ENCODE measurements around the gene TMEM163. TPM values are rescaled to one million over a fixed set of nuclear protein-coding genes. Genes with fewer than 3 reads are reported as not detected.

The TMEM163 gene
- total and polyA plus RNA-seq, 4 donors: 0.25 to 0.62 (median 0.36) TPM; not detected in 1

DNA sequence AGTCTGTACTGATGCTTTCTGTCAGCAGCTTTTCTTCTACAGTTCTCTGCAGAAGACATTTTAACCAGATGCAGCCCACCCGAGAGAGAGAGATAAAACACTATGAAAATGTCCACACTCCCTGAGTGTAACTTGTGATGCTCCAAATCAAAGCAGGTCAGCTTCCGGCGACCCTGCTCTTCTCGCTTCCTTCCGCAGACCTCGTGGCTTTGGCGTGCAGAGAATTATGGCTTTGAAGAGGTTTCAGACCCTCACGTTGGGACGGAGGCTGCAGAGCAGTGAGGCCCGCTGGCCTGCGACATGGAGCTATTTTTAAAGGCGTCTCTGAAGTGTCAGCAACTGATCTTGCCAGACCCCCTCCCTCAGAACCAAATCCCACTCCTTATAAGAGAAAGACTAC is 41.8 kb downstream of the TMEM163 start:
- no peaks in the 10 kb centered on the region for H3K36me3 ChIP-seq (ENCODE audit: control insufficient read depth in 1 of 2, insufficient read depth in 2 of 2, low read length in 1 of 2)
- intact Hi-C loops (cut with DNase I): no loop called here
- no peak overlapping the region for H3K4me3 ChIP-seq (ENCODE audit: low read length in 2 of 2)
- peaks cover 2% of the 10 kb centered on the region for H3K9me3 ChIP-seq (ENCODE audit: control insufficient read depth, low read length)
- H3K27ac ChIP-seq (ENCODE audit: low read depth in 1 of 2, low read length in 2 of 2): no peak overlapping the region
- 33 to 42% methylated on average over 12 of the region's 12 CpGs for WGBS, 2 donors
- no peaks in the 10 kb centered on the region for H3K27me3 ChIP-seq (ENCODE audit: control insufficient read depth in 1 of 2, insufficient read depth in 2 of 2, low read length in 1 of 2)
- H3K4me1 ChIP-seq (ENCODE audit: control insufficient read depth in 1 of 2, insufficient read depth in 2 of 2, low read length in 2 of 2): no peaks in the 10 kb centered on the region
- ATAC-seq (ENCODE audit: low FRiP score) (no peak), DNase-seq (no peak)

DNA sequence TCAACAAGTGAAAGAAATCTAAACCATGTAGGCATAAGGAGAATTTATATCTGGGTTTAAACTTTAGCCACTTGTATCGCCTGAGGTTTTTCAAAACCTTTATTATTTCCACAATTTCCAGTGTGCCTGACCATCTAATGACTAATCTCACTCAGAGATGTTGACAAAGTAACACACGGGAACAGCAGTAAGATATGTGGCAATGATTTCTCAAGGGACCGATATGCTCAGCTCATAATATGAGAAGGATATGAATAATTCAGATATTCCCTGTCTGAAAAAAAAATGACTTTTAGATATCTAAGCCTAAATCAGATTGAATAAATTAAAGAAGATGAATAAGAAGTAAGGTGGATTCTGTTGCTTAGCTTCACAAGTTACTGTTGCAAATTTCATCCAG is 43.5 kb downstream of the TMEM163 start:
- intact Hi-C loops (cut with DNase I): no loop called here
- no peak for ATAC-seq (ENCODE audit: low FRiP score)
- WGBS, 2 donors: 60 to 62% methylated on average over 3 of the region's 3 CpGs

DNA sequence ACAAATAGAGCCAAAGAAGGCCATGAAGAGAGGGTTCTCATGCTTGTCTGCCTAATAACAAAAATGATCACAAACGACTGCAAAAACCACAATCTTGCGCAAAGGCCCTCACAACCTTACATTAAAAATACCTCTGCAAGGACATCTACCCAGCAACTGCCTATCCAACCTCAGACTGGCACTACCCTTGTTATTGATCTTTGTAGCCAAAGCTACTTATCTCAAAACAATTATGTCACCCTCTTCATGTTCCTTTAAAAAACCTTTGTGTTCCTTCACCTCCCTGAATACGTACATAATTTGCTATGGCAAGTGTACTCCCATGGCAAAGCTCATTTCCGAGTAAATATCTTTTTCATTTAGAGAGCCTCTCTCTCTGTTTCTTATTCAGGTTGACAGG is 44.1 kb downstream of the TMEM163 start:
- no peak overlapping the region for H3K4me3 ChIP-seq (ENCODE audit: low read length in 2 of 2)
- no peak overlapping the region for H3K27ac ChIP-seq (ENCODE audit: low read depth in 1 of 2, low read length in 2 of 2)
- intact Hi-C loops (cut with DNase I): no loop called here
- DNase-seq (no peak), ATAC-seq (ENCODE audit: low FRiP score) (no peak)
- 79 to 80% methylated on average over 4 of the region's 4 CpGs for WGBS, 2 donors
- H3K36me3 ChIP-seq (ENCODE audit: control insufficient read depth in 1 of 2, insufficient read depth in 2 of 2, low read length in 1 of 2): no peaks in the 10 kb centered on the region
- no peaks in the 10 kb centered on the region for H3K4me1 ChIP-seq (ENCODE audit: control insufficient read depth in 1 of 2, insufficient read depth in 2 of 2, low read length in 2 of 2)
- peaks cover 2% of the 10 kb centered on the region for H3K9me3 ChIP-seq (ENCODE audit: control insufficient read depth, low read length)
- H3K27me3 ChIP-seq (ENCODE audit: control insufficient read depth in 1 of 2, insufficient read depth in 2 of 2, low read length in 1 of 2): no peaks in the 10 kb centered on the region

More for the DNA sequence above, 43.5 kb downstream of the TMEM163 start:
- peaks cover 2% of the 10 kb centered on the region for H3K9me3 ChIP-seq (ENCODE audit: control insufficient read depth, low read length)
- H3K4me3 ChIP-seq (ENCODE audit: low read length in 2 of 2): no peak overlapping the region
- H3K27me3 ChIP-seq (ENCODE audit: control insufficient read depth in 1 of 2, insufficient read depth in 2 of 2, low read length in 1 of 2): no peaks in the 10 kb centered on the region
- H3K36me3 ChIP-seq (ENCODE audit: control insufficient read depth in 1 of 2, insufficient read depth in 2 of 2, low read length in 1 of 2): no peaks in the 10 kb centered on the region
- H3K4me1 ChIP-seq (ENCODE audit: control insufficient read depth in 1 of 2, insufficient read depth in 2 of 2, low read length in 2 of 2): no peaks in the 10 kb centered on the region
- no peak overlapping the region for H3K27ac ChIP-seq (ENCODE audit: low read depth in 1 of 2, low read length in 2 of 2)
- no peak for DNase-seq

DNA sequence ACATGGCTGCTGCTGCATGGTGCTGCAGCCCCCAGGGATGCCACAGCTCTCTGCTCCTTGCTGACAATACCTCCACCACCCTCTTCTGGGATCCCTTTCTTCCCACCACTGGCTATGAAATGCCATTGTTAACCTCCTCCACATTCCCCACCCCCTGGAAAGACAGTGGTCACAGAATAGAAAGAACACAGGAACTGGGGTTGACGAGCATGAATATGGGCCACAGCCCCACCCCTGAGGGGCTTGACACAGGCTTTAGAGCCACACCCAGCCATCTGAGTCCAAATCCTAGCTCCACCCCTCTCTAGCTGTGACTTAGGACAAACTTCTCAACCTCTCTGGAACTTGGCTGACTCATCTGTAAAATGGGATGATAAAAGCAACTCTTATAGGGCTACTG is 47.3 kb downstream of the TMEM163 start:
- ATAC-seq (ENCODE audit: low FRiP score) (no peak), DNase-seq (no peak)
- WGBS, 2 donors: 1 to 21% methylated on average over 1 of the region's 1 CpG
- Histone ChIP-seq H3K4me3 (ENCODE audit: low read length in 2 of 2) (no peak overlapping the region), H3K27ac (ENCODE audit: low read depth in 1 of 2, low read length in 2 of 2) (no peak overlapping the region), H3K4me1 (ENCODE audit: control insufficient read depth in 1 of 2, insufficient read depth in 2 of 2, low read length in 2 of 2) (no peaks in the 10 kb centered on the region), H3K9me3 (ENCODE audit: control insufficient read depth, low read length) (peaks cover 2% of the 10 kb centered on the region), H3K27me3 (ENCODE audit: control insufficient read depth in 1 of 2, insufficient read depth in 2 of 2, low read length in 1 of 2) (no peaks in the 10 kb centered on the region), H3K36me3 (ENCODE audit: control insufficient read depth in 1 of 2, insufficient read depth in 2 of 2, low read length in 1 of 2) (no peaks in the 10 kb centered on the region)
- intact Hi-C loops (cut with DNase I): no loop called here

DNA sequence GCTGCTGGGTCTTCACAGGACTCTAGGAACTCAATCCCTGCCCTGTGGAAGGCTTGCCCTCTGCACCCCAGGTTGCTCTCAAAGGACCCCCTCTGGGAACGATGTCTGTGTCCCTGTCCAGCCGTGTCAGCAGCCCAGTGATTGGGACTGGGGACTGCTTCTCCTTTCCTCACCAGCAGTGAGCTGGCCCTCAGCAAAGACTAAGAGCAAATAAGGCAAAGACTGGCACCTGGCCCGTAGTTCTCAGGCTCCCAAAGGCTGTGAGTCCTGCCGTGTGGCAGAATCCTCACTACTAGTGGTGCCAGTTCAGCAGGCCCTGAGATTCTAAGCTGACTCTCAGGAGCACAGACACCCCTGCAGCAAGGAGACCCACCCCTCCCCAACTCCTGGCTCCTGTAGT is 47.8 kb downstream of the TMEM163 start:
- H3K27me3 ChIP-seq (ENCODE audit: control insufficient read depth in 1 of 2, insufficient read depth in 2 of 2, low read length in 1 of 2): no peaks in the 10 kb centered on the region
- no peak for DNase-seq
- no peak overlapping the region for H3K27ac ChIP-seq (ENCODE audit: low read depth in 1 of 2, low read length in 2 of 2)
- intact Hi-C loops (cut with DNase I): no loop called here
- H3K36me3 ChIP-seq (ENCODE audit: control insufficient read depth in 1 of 2, insufficient read depth in 2 of 2, low read length in 1 of 2): no peaks in the 10 kb centered on the region
- WGBS, 2 donors: 27 to 38% methylated on average over 4 of the region's 4 CpGs
- ATAC-seq (ENCODE audit: low FRiP score): no peak
- peaks cover 2% of the 10 kb centered on the region for H3K9me3 ChIP-seq (ENCODE audit: control insufficient read depth, low read length)
- no peak overlapping the region for H3K4me3 ChIP-seq (ENCODE audit: low read length in 2 of 2)
- no peaks in the 10 kb centered on the region for H3K4me1 ChIP-seq (ENCODE audit: control insufficient read depth in 1 of 2, insufficient read depth in 2 of 2, low read length in 2 of 2)

DNA sequence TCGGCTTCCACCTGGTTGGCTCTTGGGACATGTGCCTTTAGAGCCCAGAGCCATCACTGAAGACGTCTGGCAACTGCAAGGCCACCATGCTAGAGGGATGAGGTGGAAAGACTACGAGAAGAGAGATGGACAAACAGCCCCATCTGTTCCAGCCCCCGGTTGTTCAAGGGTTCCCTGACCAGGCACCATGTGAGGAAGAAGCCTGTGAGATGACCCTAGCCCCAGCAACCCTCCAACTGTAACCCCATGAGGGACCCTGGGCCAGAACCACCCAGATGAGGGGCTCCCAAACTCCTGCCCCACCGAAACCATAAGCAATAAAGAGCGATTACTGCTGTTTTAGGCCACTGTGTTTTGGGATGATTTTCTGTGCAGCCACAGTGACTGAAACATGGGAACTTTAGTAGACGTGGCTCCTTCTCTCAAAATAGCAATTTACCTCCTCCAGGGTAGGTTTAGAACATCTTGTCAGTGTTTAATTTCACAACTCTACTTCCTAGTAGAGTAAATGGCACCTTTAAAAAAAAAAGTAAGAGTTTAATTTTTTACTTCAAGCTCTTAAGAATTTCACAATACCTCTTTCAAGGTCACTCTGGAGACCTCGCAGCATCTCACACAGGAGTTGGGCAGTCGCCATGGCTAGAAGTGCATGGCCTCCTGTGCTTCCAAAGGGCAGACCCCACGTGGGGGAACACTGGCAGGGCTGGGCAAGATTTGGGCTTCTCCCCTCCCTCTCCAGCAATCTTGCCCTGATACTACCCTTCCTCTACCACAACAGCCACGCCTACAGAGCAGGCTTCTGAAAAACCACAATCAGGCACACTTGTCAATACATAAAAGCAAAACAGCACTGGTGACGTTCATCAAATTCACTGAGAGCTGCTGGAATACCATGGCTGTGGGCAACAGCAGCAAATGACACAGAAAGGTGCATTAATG is 48.8 kb downstream of the TMEM163 start:
- WGBS, 2 donors: 69 to 73% methylated on average over 12 of the region's 12 CpGs
- H3K36me3 ChIP-seq (ENCODE audit: control insufficient read depth in 1 of 2, insufficient read depth in 2 of 2, low read length in 1 of 2): no peaks in the 10 kb centered on the region
- ATAC-seq (ENCODE audit: low FRiP score): no peak

DNA sequence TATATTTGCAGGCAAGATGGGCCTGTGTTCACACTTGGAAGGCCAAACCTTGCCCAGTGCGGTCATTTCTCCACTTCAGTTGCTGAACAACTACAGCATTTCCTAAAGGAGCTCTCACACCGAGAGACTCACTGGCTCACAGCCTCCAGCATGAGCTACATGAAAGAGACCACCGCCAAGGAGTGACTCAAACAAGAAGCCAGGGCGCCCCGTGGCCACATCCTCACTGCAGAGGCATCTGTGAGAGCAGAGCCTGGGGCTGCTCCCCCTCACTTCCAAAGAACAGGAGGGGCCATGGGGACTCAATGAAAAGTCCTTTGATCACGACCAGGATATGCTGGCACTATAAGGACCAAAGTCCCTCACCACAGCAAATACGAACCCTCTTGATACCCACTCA is 50.0 kb downstream of the TMEM163 start:
- 70 to 80% methylated on average over 7 of the region's 7 CpGs for WGBS, 2 donors
- ATAC-seq (ENCODE audit: low FRiP score) (peak; percentile 19), DNase-seq (no peak)
- H3K27me3 ChIP-seq (ENCODE audit: control insufficient read depth in 1 of 2, insufficient read depth in 2 of 2, low read length in 1 of 2): no peaks in the 10 kb centered on the region
- intact Hi-C loops (cut with DNase I): no loop called here
- H3K27ac ChIP-seq (ENCODE audit: low read depth in 1 of 2, low read length in 2 of 2): no peak overlapping the region
- no peaks in the 10 kb centered on the region for H3K4me1 ChIP-seq (ENCODE audit: control insufficient read depth in 1 of 2, insufficient read depth in 2 of 2, low read length in 2 of 2)
- no peak overlapping the region for H3K4me3 ChIP-seq (ENCODE audit: low read length in 2 of 2)
- peaks cover 2% of the 10 kb centered on the region for H3K9me3 ChIP-seq (ENCODE audit: control insufficient read depth, low read length)
- no peaks in the 10 kb centered on the region for H3K36me3 ChIP-seq (ENCODE audit: control insufficient read depth in 1 of 2, insufficient read depth in 2 of 2, low read length in 1 of 2)

More for the DNA sequence above, 48.8 kb downstream of the TMEM163 start:
- H3K27me3 ChIP-seq (ENCODE audit: control insufficient read depth in 1 of 2, insufficient read depth in 2 of 2, low read length in 1 of 2): no peaks in the 10 kb centered on the region
- no peak overlapping the region for H3K4me3 ChIP-seq (ENCODE audit: low read length in 2 of 2)
- intact Hi-C loops (cut with DNase I): no loop called here
- DNase-seq: no peak
- H3K4me1 ChIP-seq (ENCODE audit: control insufficient read depth in 1 of 2, insufficient read depth in 2 of 2, low read length in 2 of 2): no peaks in the 10 kb centered on the region
- peaks cover 2% of the 10 kb centered on the region for H3K9me3 ChIP-seq (ENCODE audit: control insufficient read depth, low read length)
- no peak overlapping the region for H3K27ac ChIP-seq (ENCODE audit: low read depth in 1 of 2, low read length in 2 of 2)

DNA sequence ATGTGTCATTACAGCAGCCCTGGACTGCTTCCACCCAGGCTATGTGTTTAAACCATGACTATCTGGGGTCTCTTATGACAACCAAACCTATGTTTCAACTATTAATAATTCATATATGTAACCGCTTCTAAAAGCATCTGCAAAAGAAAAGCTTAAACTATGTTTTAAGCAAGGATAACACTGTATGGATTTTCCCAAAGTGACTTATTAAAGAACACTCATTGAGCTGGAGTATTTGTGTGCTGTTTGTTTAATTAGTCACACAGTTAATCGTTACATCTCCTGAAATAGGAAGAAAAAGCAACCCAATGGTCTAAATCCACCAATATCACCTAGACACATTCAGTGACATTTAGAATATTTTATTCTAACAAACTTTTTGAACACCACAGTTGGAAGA is 51.3 kb downstream of the TMEM163 start:
- Histone ChIP-seq H3K4me3 (ENCODE audit: low read length in 2 of 2) (no peak overlapping the region), H3K27ac (ENCODE audit: low read depth in 1 of 2, low read length in 2 of 2) (no peak overlapping the region), H3K27me3 (ENCODE audit: control insufficient read depth in 1 of 2, insufficient read depth in 2 of 2, low read length in 1 of 2) (no peaks in the 10 kb centered on the region), H3K36me3 (ENCODE audit: control insufficient read depth in 1 of 2, insufficient read depth in 2 of 2, low read length in 1 of 2) (no peaks in the 10 kb centered on the region), H3K4me1 (ENCODE audit: control insufficient read depth in 1 of 2, insufficient read depth in 2 of 2, low read length in 2 of 2) (no peaks in the 10 kb centered on the region), H3K9me3 (ENCODE audit: control insufficient read depth, low read length) (no peaks in the 10 kb centered on the region)
- ATAC-seq (ENCODE audit: low FRiP score) (no peak), DNase-seq (no peak)
- 76 to 79% methylated on average over 2 of the region's 2 CpGs for WGBS, 2 donors
- intact Hi-C loops (cut with DNase I): no loop called here

DNA sequence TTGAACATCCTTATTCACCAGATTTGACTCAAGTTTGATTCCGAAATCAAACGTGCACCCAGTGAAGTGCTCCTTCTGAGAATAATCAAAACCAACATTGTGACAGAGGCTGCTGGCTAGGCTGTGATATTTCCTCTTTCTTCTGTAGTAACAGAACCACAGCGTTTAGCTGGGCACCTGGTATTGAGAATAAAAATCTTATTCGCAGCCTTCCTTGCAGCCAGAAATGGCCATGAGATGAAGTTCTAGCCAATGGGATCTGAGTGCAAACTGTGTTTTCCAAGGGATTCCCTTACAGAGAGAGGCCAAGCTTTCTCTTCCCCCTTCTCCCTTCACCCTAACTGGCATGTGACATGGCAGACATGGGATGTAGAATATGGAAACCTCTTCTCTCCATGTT is 51.7 kb downstream of the TMEM163 start:
- 88 to 89% methylated on average over 4 of the region's 4 CpGs for WGBS, 2 donors
- intact Hi-C loops (cut with DNase I): no loop called here
- Histone ChIP-seq H3K27me3 (ENCODE audit: control insufficient read depth in 1 of 2, insufficient read depth in 2 of 2, low read length in 1 of 2) (no peaks in the 10 kb centered on the region), H3K4me3 (ENCODE audit: low read length in 2 of 2) (no peak overlapping the region), H3K36me3 (ENCODE audit: control insufficient read depth in 1 of 2, insufficient read depth in 2 of 2, low read length in 1 of 2) (no peaks in the 10 kb centered on the region), H3K9me3 (ENCODE audit: control insufficient read depth, low read length) (no peaks in the 10 kb centered on the region), H3K27ac (ENCODE audit: low read depth in 1 of 2, low read length in 2 of 2) (no peak overlapping the region), H3K4me1 (ENCODE audit: control insufficient read depth in 1 of 2, insufficient read depth in 2 of 2, low read length in 2 of 2) (no peaks in the 10 kb centered on the region)
- no peak for DNase-seq
- no peak for ATAC-seq (ENCODE audit: low FRiP score)

Data from aorta (tissue), 5 donors.